HEK293T (cell line): Measurements from ENCODE around the gene VTI1A.

Experiments used
- CTCF ChIA-PET: fragments of 350-600 bp; formaldehyde crosslinking; extraction: SDS; loops from one replicate; lab custom pipeline; 2021; ENCODE audit warnings: antibody characterized with exemption, inconsistent platforms; lab: Yijun Ruan, JAX
- POLR2A ChIA-PET: fragments of 350-600 bp; formaldehyde crosslinking; extraction: SDS; loops from one replicate; lab custom pipeline; 2020; ENCODE audit warnings: antibody characterized with exemption, inconsistent platforms; lab: Yijun Ruan, JAX
- DNase-seq: peaks from one replicate; pipeline ENCODE4 v3.0.0; 2012; ENCODE audit warnings: mixed read lengths; ENCODE audit errors: extremely low spot score
- ARNT ChIP-seq: fragments of 450-650 bp; IDR thresholded peaks from 2 replicates; pipeline ENCODE4 v1.6.1; 2017; ENCODE audit warnings: mild to moderate bottlenecking
- BHLHE40 ChIP-seq: fragments of 450-650 bp; IDR thresholded peaks from 2 replicates; pipeline ENCODE4 v1.6.1; 2016; ENCODE audit warnings: mild to moderate bottlenecking, moderate library complexity, borderline replicate concordance
- CTBP1 ChIP-seq: fragments of 450-650 bp; IDR thresholded peaks from 2 replicates; pipeline ENCODE4 v1.6.1; 2016; ENCODE audit warnings: borderline replicate concordance
- ELF4 ChIP-seq: fragments of 450-650 bp; IDR thresholded peaks from 2 replicates; pipeline ENCODE4 v1.6.1; 2017; ENCODE audit warnings: antibody characterized with exemption
- FOXA1 ChIP-seq: fragments of 450-650 bp; IDR thresholded peaks from 2 replicates; pipeline ENCODE4 v1.6.1; 2016; ENCODE audit warnings: mild to moderate bottlenecking
- FOXK2 ChIP-seq: fragments of 450-650 bp; IDR thresholded peaks from 2 replicates; pipeline ENCODE4 v1.6.1; 2016; ENCODE audit warnings: mild to moderate bottlenecking
- FOXM1 ChIP-seq: fragments of 450-650 bp; IDR thresholded peaks from 2 replicates; pipeline ENCODE4 v1.6.1; 2017; ENCODE audit warnings: mild to moderate bottlenecking, borderline replicate concordance
- HDGF ChIP-seq: fragments of 450-650 bp; IDR thresholded peaks from 2 replicates; pipeline ENCODE4 v1.6.1; 2017; ENCODE audit warnings: antibody characterized with exemption, borderline replicate concordance
- L3MBTL2 ChIP-seq: fragments of 450-650 bp; conservative IDR thresholded peaks from 2 replicates; pipeline ENCODE4 v1.6.1; 2016; ENCODE audit warnings: mild to moderate bottlenecking
- LEF1 ChIP-seq: fragments of 450-650 bp; IDR thresholded peaks from 2 replicates; pipeline ENCODE4 v1.6.1; 2017; ENCODE audit warnings: mild to moderate bottlenecking, borderline replicate concordance
- NFRKB ChIP-seq: fragments of 450-650 bp; IDR thresholded peaks from 2 replicates; pipeline ENCODE4 v1.6.1; 2016; ENCODE audit warnings: mild to moderate bottlenecking, moderate library complexity
- PKNOX1 ChIP-seq: fragments of 450-650 bp; IDR thresholded peaks from 2 replicates; pipeline ENCODE4 v1.6.1; 2016
- SP1 ChIP-seq: fragments of 450-650 bp; IDR thresholded peaks from 2 replicates; pipeline ENCODE4 v1.6.1; 2017
- SUZ12 ChIP-seq: fragments of 450-650 bp; IDR thresholded peaks from 2 replicates; pipeline ENCODE4 v1.6.1; 2016; ENCODE audit warnings: mild to moderate bottlenecking
- TARDBP ChIP-seq: fragments of 450-650 bp; IDR thresholded peaks from 2 replicates; pipeline ENCODE4 v1.6.1; 2016
- ZNF384 ChIP-seq: fragments of 450-650 bp; IDR thresholded peaks from 2 replicates; pipeline ENCODE4 v1.6.1; 2016

Gene VTI1A

GRCh38 chr10:112503643-112504042 lies 56.6 kb downstream of the VTI1A start:
- ChIA-PET CTCF (no interaction called here), POLR2A (no interaction called here)
- no peak for DNase-seq
- TF ChIP-seq FOXA1: no peak
- TF ChIP-seq FOXM1: no peak
- TF ChIP-seq ARNT: no peak
- TF ChIP-seq ELF4: no peak
- TF ChIP-seq HDGF: no peak
- TF ChIP-seq TARDBP: no peak
- no peak for TF ChIP-seq SUZ12
- no peak for TF ChIP-seq NFRKB
- no peak for TF ChIP-seq SP1
- TF ChIP-seq LEF1: no peak
- TF ChIP-seq BHLHE40: no peak

GRCh38 chr10:112507046-112507445 lies 60.0 kb downstream of the VTI1A start:
- ChIA-PET CTCF (no interaction called here), POLR2A (no interaction called here)
- TF ChIP-seq FOXM1: no peak
- no peak for TF ChIP-seq SUZ12
- TF ChIP-seq PKNOX1: no peak
- TF ChIP-seq BHLHE40: no peak
- TF ChIP-seq NFRKB: no peak
- no peak for TF ChIP-seq ELF4
- no peak for TF ChIP-seq TARDBP
- no peak for TF ChIP-seq L3MBTL2
- no peak for TF ChIP-seq SP1
- TF ChIP-seq LEF1: no peak
- TF ChIP-seq FOXA1: no peak
- no peak for TF ChIP-seq ARNT
- DNase-seq: no peak

- CTCF ChIA-PET: interaction anchor here (1.9 kb wide), 1 partner anchor 36 kb away, joined by 5 read pairs; no protein-coding TSS in a partner anchor
- TF ChIP-seq SUZ12 (no peak), SP1 (no peak), FOXK2 (no peak), ARNT (no peak), CTBP1 (no peak), PKNOX1 (no peak), NFRKB (no peak), TARDBP (no peak), BHLHE40 (no peak), LEF1 (no peak), FOXM1 (no peak), FOXA1 (no peak), ELF4 (no peak), ZNF384 (no peak), HDGF (no peak), L3MBTL2 (no peak)
- POLR2A ChIA-PET: no interaction called here
- no peak for DNase-seq
Observed at GRCh38 chr10:112507988-112508387, 61.0 kb downstream of the VTI1A start.

- no peak for DNase-seq
- POLR2A ChIA-PET: no interaction called here
- TF ChIP-seq FOXK2 (no peak), NFRKB (no peak), PKNOX1 (no peak), TARDBP (no peak), BHLHE40 (no peak), SP1 (no peak), SUZ12 (no peak), FOXA1 (no peak), ELF4 (no peak), CTBP1 (no peak), LEF1 (no peak), L3MBTL2 (no peak), FOXM1 (no peak)
- CTCF ChIA-PET: interaction anchor here (1.9 kb wide), 1 partner anchor 38 kb away, joined by 5 read pairs; no protein-coding TSS in a partner anchor
Observed at GRCh38 chr10:112509558-112510291, 62.7 kb downstream of the VTI1A start.

- CTCF ChIA-PET: no interaction called here
- TF ChIP-seq NFRKB (no peak), ELF4 (no peak), ZNF384 (no peak), SUZ12 (no peak)
- DNase-seq: no peak
- POLR2A ChIA-PET: no interaction called here
Observed at GRCh38 chr10:112510384-112510783, 63.4 kb downstream of the VTI1A start.

- ChIA-PET POLR2A (no interaction called here), CTCF (no interaction called here)
- TF ChIP-seq NFRKB (no peak), FOXK2 (no peak), PKNOX1 (no peak), ARNT (no peak), FOXM1 (no peak), CTBP1 (no peak), SP1 (no peak), SUZ12 (no peak), LEF1 (no peak), BHLHE40 (no peak), TARDBP (no peak), FOXA1 (no peak), ELF4 (no peak), HDGF (no peak), L3MBTL2 (no peak), ZNF384 (no peak)
Observed at GRCh38 chr10:112512294-112512693, 65.3 kb downstream of the VTI1A start.

More at GRCh38 chr10:112512294-112512693, 65.3 kb downstream of the VTI1A start:
- no peak for DNase-seq
